ENCODE results near the gene FAP. TPM values are rescaled to one million over a fixed set of nuclear protein-coding genes. Genes with fewer than 3 reads are reported as not detected.

Gene FAP
- total RNA-seq, 1 experiment from 2014 or later, result 0.61 TPM

- H3K4me1 Mint-ChIP-seq (ENCODE audit: low read depth, unreplicated experiment), result peaks cover 12% of the 10 kb centered on the region
- no peak for DNase-seq
- no peak overlapping the region for H3K27ac Mint-ChIP-seq (ENCODE audit: unreplicated experiment)
- CTCF ChIA-PET, result no interaction called here
- H3K27me3 Mint-ChIP-seq (ENCODE audit: unreplicated experiment), result no peaks in the 10 kb centered on the region
- intact Hi-C loops (cut with micrococcal nuclease; ENCODE audit: unreplicated experiment), result no loop called here
- BruUV-seq (replicated peaks), result no TSS peak
- no peaks in the 10 kb centered on the region for H3K9me3 Mint-ChIP-seq (ENCODE audit: low read depth, unreplicated experiment)
- no peak overlapping the region for H3K4me3 Mint-ChIP-seq (ENCODE audit: low read depth, unreplicated experiment)
- no peaks in the 10 kb centered on the region for H3K36me3 Mint-ChIP-seq (ENCODE audit: insufficient read depth, unreplicated experiment)
- TF ChIP-seq CTCF (IDR thresholded peaks at IDR 0.05; ENCODE audit: unreplicated experiment), result no peak
Measured at GRCh38 chr2:162257425-162257824, 14.2 kb upstream of the FAP start.

GRCh38 chr2:162256591-162256991 lies 13.3 kb upstream of the FAP start:
- no peak for TF ChIP-seq CTCF (IDR thresholded peaks at IDR 0.05; ENCODE audit: unreplicated experiment)
- no peaks in the 10 kb centered on the region for H3K27me3 Mint-ChIP-seq (ENCODE audit: unreplicated experiment)
- CTCF ChIA-PET, result no interaction called here
- no TSS peak for BruUV-seq (replicated peaks)
- H3K27ac Mint-ChIP-seq (ENCODE audit: unreplicated experiment), result no peak overlapping the region
- no peaks in the 10 kb centered on the region for H3K36me3 Mint-ChIP-seq (ENCODE audit: insufficient read depth, unreplicated experiment)
- no peaks in the 10 kb centered on the region for H3K9me3 Mint-ChIP-seq (ENCODE audit: low read depth, unreplicated experiment)
- peaks cover 7% of the 10 kb centered on the region for H3K4me1 Mint-ChIP-seq (ENCODE audit: low read depth, unreplicated experiment)
- intact Hi-C loops (cut with micrococcal nuclease; ENCODE audit: unreplicated experiment), result no loop called here
- no peak overlapping the region for H3K4me3 Mint-ChIP-seq (ENCODE audit: low read depth, unreplicated experiment)
- DNase-seq, result no peak

- Mint-ChIP-seq H3K27me3 (ENCODE audit: unreplicated experiment) (no peaks in the 10 kb centered on the region), H3K9me3 (ENCODE audit: low read depth, unreplicated experiment) (peaks cover 4% of the 10 kb centered on the region), H3K36me3 (ENCODE audit: insufficient read depth, unreplicated experiment) (no peaks in the 10 kb centered on the region), H3K4me3 (ENCODE audit: low read depth, unreplicated experiment) (no peak overlapping the region), H3K4me1 (ENCODE audit: low read depth, unreplicated experiment) (no peaks in the 10 kb centered on the region), H3K27ac (ENCODE audit: unreplicated experiment) (no peak overlapping the region)
- TF ChIP-seq CTCF (IDR thresholded peaks at IDR 0.05; ENCODE audit: unreplicated experiment), result no peak
- DNase-seq, result no peak
- intact Hi-C loops (cut with micrococcal nuclease; ENCODE audit: unreplicated experiment), result no loop called here
- BruUV-seq (replicated peaks), result no TSS peak
- CTCF ChIA-PET, result no interaction called here
Measured at GRCh38 chr2:162254236-162254871, 11.1 kb upstream of the FAP start.

- no peak overlapping the region for H3K4me3 Mint-ChIP-seq (ENCODE audit: low read depth, unreplicated experiment)
- no peak overlapping the region for H3K27ac Mint-ChIP-seq (ENCODE audit: unreplicated experiment)
- H3K36me3 Mint-ChIP-seq (ENCODE audit: insufficient read depth, unreplicated experiment), result no peaks in the 10 kb centered on the region
- no peaks in the 10 kb centered on the region for H3K27me3 Mint-ChIP-seq (ENCODE audit: unreplicated experiment)
- peaks cover 4% of the 10 kb centered on the region for H3K9me3 Mint-ChIP-seq (ENCODE audit: low read depth, unreplicated experiment)
- intact Hi-C loops (cut with micrococcal nuclease; ENCODE audit: unreplicated experiment), result no loop called here
- CTCF ChIA-PET, result no interaction called here
- no peak for TF ChIP-seq CTCF (IDR thresholded peaks at IDR 0.05; ENCODE audit: unreplicated experiment)
- H3K4me1 Mint-ChIP-seq (ENCODE audit: low read depth, unreplicated experiment), result no peaks in the 10 kb centered on the region
- no TSS peak for BruUV-seq (replicated peaks)
- DNase-seq, result no peak
Measured at GRCh38 chr2:162253435-162253834, 10.2 kb upstream of the FAP start.
